H1 (cell line): ENCODE data around the gene GNAL. TPM values are rescaled to one million over a fixed set of nuclear protein-coding genes. Genes with fewer than 3 reads are reported as not detected.

Experiments used
- JUND ChIP-seq: IDR thresholded peaks from 2 replicates; pipeline ENCODE4 v1.6.1; 2011; ENCODE audit warnings: mild to moderate bottlenecking, improper control_type of control experiment, low read length
- NANOG ChIP-seq: IDR thresholded peaks from 2 replicates; pipeline ENCODE4 v1.6.1; 2011; ENCODE audit warnings: low read length, low read depth, mild to moderate bottlenecking, inconsistent platforms; ENCODE audit not compliant: insufficient read depth, poor library complexity, severe bottlenecking
- PHF8 ChIP-seq: fragments of 200-600 bp; sonication (generic); conservative IDR thresholded peaks from 2 replicates; pipeline ENCODE4 v1.7.1; 2012; ENCODE audit warnings: low read depth, mild to moderate bottlenecking, inconsistent platforms, low read length, moderate library complexity
- SIN3A ChIP-seq, 2 experiments: IDR thresholded peaks in 1 of 2; conservative IDR thresholded peaks in 1 of 2; 2 replicates each; pipeline ENCODE4 v1.6.1; 2011 to 2012; ENCODE audit warnings: low read length in 2 of 2, improper control_type of control experiment in 1 of 2, low read depth in 1 of 2, mild to moderate bottlenecking in 1 of 2
- SIX5 ChIP-seq: IDR thresholded peaks from 2 replicates; pipeline ENCODE4 v1.6.1; 2011; ENCODE audit warnings: mild to moderate bottlenecking, low read depth, low read length
- polyA plus RNA-seq, 7 experiments: library from polyadenylated mRNA; depleted of rRNA in 3 of 7; stranded (reverse) in 5 of 7; unstranded in 2 of 7; fragments of >200 nt in 5 of 7; fragments of 200-250 nt in 2 of 7; gene quantifications; 1 replicate in 5 of 7; 2 replicates in 1 of 7; 4 replicates in 1 of 7; pipeline versions ENCODE4 v1.2.1 to v1.2.3, GENCODE V29; 2011 to 2013; ENCODE audit warnings: missing spikeins in 2 of 7, mixed read lengths in 2 of 7
- total RNA-seq: library from RNA; stranded (reverse); fragmentation: NEBNext Ultra II Directional; extraction: Animal tissue kit (Norgen Biotek cat#: 25700); gene quantifications from 2 replicates; pipeline ENCODE4 v1.2.1, GENCODE V29; 2021

GNAL gene
- total and polyA plus RNA-seq, 2 of the 8 experiments (the other 6 are each of a cell fraction or from before 2014, with no cell fraction given): 13.2 to 18.3 TPM

- no peak for TF ChIP-seq PHF8
- TF ChIP-seq JUND: no peak
- no peak for TF ChIP-seq NANOG
- TF ChIP-seq SIX5: no peak
- no peak for TF ChIP-seq SIN3A (conservative IDR thresholded peaks at IDR 0.05 in 1 of 2, IDR thresholded peaks at IDR 0.05 in 1 of 2; ENCODE audit: low read depth in 1 of 2, low read length in 2 of 2)
Observed at GRCh38 chr18:11877497-11878135, 188.6 kb downstream of the GNAL start (continued).
